NAMALWA (cell line): Measurements from ENCODE around the gene FOXN3.
A peak's percentile ranks its signal among the peaks of the same experiment; 100 is the strongest.

Source experiments
- DNase-seq: peaks from one replicate; pipeline ENCODE4 v3.0.0-alpha.2; 2015; ENCODE audit warnings: low spot score

FOXN3 gene

GRCh38 chr14:89408907-89409700 lies 7.9 kb downstream of the FOXN3 start:
- no peak for DNase-seq

- no peak for DNase-seq
These were observed 9.2 kb downstream of the FOXN3 start for GRCh38 chr14:89407856-89408255.

- DNase-seq: no peak
These were observed 10.1 kb downstream of the FOXN3 start for GRCh38 chr14:89406941-89407340.

DNA sequence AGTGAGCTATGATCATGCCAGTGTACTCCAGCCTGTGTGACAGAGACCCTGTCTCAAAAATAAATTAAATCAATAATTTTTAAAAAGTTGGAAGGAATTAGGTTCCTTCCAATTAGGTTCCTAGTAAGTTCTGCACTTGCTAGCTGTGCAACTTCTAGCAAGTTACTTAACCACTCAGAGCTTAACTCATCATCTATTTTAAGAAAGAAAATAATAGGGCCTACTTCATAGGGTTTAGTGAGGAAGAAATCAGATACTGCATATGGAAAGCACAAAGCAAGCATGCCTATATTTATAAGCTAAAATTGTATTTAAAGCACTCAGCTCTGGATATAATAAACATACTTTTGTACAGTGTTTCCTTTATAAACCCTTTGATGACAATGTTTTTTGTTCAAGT lies 10.7 kb downstream of the FOXN3 start:
- DNase-seq: no peak

- DNase-seq: no peak
These were observed 11.3 kb downstream of the FOXN3 start for GRCh38 chr14:89405712-89406111.

- DNase-seq: no peak
These were observed 14.7 kb downstream of the FOXN3 start for GRCh38 chr14:89402363-89402762.

DNA sequence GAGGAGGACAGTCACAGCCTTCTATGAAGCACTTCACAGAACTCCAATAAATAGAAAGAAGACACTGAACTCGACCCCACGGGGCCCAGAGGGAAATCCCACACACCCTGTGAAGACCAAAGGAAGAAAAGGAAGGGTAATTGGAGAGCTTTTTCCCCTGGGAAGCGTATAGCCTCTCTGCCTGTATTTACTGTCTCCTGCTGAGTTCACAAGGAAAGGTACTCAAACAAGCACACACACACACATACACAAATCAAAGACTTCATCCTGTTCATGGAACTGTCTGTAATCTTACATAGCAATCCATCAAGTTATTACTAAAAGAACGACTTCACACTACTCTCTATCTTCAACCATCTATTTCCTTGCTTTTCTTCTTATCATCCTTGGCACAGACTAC lies 15.3 kb downstream of the FOXN3 start:
- no peak for DNase-seq

GRCh38 chr14:89401241-89401640 lies 15.8 kb downstream of the FOXN3 start:
- no peak for DNase-seq

DNA sequence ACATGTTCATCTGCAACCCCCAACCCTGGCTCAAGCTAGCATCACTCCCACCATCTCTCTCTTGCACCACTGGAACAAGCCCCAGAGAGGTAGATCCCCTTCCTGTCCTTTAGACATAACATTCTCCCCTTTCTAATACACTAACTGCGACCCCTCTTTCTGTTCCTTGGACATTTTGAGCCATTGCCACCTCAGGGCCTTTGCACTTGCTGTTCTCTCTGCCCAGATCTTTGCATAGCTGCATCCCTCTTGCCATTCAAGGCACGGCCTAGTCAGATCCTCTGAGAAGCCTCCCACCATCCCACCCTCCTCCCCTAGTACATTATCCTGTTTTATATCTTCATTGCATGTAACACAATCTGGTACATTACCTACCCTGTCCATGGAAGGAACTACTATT lies 16.5 kb downstream of the FOXN3 start:
- no peak for DNase-seq

GRCh38 chr14:89399594-89400068 lies 17.4 kb downstream of the FOXN3 start:
- DNase-seq: peak; percentile 27

DNA sequence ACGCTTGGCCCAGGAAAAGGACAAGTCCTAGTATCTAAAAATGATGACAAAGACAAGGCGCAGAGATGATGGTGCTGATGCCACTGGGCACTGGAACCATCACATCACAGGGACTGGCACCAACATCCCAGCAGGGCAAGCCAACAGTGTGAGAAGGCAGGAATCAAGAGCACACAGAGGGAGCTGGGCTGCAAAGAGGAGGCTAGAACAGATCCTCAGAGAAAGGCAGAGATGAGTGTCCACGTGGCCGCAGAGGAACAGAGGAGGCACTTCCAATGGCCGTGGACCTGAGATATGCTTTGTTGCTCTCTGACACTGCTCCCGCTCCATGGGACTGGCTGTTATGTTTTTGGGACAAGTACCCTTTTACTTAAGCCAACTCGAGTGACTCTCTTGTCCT lies 17.9 kb downstream of the FOXN3 start:
- DNase-seq: no peak

DNA sequence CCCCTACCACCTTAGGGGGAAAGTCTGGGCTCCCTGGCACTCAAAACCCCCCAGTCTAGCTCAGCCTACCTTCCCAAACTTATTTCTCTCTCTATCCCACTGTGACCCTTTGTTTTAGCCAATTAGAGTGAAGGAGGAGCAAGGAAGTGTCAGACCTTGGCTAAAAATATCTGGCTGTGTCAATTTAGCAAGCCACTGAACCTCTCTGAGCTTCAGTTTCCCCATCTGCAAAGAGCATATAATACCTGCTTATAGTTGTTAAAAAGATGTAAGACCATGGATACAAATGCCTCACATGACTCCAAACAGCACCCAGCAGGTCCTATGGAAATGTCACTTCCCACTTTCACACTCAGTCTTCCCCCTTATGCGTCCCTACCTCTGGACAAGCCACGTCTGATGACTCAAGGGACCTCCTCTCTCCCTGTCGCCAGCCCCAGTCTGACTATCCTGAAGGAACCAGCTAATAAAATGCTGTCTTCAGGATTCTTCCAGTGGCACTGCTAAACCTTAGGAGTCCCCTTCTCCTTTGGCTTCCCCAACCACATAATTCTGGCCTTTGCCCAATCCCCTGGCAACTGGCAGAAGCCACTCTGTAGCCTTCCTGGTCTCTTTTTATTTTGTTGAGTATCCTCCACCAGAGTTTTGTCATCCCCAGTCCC lies 19.3 kb downstream of the FOXN3 start:
- DNase-seq: no peak

- no peak for DNase-seq
These were observed 22.1 kb downstream of the FOXN3 start for GRCh38 chr14:89394972-89395371.

- DNase-seq: no peak
These were observed 23.7 kb downstream of the FOXN3 start for GRCh38 chr14:89393222-89393745.

- no peak for DNase-seq
These were observed 24.9 kb downstream of the FOXN3 start for GRCh38 chr14:89392181-89392580.

- no peak for DNase-seq
These were observed 25.5 kb downstream of the FOXN3 start for GRCh38 chr14:89391556-89391955.

GRCh38 chr14:89391123-89391522 lies 25.9 kb downstream of the FOXN3 start:
- no peak for DNase-seq

GRCh38 chr14:89388853-89389252 lies 28.2 kb downstream of the FOXN3 start:
- no peak for DNase-seq

DNA sequence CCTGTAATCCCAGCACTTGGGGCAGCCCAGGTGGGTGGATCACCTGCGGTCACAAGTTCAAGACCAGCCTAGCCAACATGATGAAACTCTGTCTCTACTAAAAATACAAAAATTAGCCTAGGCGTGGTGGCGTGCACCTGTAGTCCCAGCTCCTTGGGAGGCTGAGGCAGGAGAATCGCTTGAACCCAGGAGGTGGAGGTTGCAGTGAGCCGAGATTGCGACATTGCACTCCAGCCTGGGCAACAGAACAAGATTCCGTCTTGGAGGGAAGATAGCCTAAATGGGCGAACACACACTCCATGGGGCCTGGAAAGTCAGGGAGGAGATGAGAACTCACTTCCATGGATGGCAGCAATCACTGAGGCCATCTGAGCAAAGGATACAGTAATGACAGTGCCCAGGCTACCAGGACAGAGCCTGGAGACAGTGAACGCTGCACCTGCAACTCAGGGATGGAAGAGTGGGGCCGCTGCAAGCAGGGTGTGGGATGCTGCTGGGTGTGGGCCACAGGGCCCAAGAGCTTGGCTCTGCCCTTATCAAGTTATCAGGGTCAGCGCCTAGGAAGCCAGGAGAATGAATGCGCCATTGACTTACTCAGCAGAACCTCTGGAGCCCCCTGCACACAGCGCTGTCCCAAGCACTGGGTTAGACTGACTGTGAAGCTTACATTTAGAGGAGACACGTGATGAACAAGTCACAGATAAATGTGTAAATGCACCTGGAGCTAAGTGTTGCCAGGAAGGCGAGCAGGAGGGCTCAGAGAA lies 28.9 kb downstream of the FOXN3 start:
- DNase-seq: no peak

DNA sequence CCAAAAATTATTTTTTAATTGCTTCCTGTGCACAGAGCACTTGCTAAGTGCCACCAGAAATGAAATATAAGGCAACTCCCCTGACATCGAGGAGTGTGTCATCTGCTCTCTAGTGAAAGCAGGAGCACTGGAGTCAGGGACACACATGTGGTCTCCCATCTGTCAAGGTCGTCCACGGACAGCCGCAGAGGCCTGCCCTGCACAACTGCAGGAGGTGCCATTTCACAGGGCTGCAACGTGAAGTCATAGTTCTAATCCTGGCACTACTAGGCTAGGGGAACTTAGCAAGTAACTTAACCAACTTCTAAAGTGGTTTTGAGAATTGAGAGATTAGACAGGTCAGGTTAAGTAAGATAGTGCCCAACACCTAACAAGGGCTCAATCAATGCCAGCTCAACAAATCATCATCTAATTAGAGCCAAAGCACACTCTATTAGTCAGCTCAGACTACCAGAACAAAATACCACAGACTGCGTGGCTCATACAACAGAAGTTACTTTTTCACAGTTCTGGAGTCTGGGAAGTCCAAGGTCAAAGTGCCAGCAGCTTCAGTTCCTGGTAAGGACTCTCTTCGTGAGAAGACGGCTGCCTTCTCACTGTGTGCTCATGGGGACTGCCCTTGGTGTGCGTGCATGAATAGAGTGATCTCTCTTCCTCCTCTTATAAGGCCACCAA lies 30.7 kb downstream of the FOXN3 start:
- no peak for DNase-seq

DNA sequence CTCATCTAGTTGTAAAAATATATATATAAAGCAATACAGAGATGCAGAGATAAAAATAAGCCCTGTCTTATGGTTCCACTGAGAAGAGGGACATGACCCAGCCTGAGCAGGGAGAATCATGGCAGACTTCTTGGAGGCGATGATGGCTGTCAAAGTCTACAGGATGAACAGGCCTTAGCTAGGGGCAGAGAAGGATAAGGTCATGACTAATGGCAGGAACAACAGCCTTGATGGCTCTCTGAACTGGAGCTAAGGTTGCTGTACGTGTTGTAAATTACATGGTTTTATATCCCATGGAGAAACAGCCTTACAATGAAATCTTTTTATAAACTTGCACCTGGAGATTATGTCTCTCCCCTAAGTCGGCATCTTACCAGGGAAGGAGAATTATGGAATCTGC lies 32.4 kb downstream of the FOXN3 start:
- DNase-seq: no peak

DNA sequence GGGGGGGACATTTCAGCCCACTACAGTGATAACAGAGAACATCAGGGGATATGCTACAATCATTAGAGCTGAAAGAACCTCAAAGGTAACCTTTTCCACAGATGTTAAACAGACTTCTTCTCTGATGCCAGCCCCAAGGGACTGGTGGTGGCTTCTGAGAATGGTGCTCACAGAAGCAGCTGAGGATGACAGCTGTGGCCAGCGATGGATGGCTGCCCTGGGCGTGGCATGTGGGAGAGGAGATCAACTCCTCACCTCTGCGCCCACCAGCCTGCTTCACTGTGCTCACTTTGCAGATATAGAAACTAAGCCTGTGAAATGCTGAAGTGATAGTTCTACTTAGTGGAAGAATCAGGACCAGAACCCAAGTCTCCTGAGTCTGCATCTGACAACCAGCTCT lies 33.0 kb downstream of the FOXN3 start:
- DNase-seq: peak; percentile 97
